Measurements from ENCODE around the gene STXBP6.

Gene STXBP6

DNA sequence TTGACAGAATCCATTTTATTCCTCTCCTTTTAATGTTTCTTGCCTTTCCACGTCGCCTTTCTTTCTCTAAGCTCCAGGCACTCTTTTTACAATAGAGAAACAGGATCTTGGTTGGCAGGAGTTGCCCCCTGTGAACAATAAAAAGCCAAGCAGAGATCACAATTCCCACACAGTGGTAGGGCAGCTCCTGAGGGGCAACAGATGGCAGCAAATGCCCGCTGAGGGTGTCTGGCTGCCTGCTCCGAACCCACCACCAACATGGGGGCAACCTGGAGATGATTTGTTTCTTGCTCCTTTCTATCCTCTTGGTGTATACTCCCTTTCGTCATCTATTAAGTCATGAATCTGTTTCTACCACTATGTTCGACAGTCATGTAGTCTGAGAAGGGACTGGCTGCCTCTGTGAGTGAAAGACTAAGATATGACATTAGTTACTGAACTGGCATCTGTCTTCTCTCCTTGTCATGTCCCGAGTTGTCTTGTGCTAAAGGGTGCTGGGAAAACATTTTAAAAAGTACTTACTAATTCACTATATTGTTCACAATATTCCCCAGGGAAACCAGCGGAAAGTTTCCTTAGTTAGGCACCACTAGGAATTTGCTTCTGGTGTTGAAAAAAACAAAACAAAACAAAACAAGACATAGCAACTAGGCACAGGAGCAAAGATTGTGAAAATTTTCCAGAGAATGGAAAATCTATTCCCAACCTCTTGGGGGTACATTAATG is 170.1 kb downstream of the STXBP6 start:
- no peak for DNase-seq

DNA sequence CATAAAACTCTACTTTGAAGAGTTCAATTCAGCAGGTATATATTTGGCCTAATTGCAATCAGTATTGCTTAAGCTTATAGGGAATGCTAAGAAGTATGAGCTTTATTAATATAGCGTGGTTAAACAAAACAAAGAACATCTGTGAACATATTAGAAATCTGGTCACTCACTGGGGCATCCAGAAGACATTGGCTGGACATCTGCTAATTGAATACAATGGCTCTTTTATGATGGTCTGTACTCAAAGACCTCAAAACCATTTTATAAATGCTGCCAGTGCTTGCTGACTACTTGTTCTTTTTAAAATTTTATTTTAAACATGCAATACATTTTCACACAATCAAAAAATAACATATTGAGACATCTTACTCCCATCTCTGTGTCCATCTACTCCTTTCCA is 173.0 kb downstream of the STXBP6 start:
- no peak for DNase-seq

GRCh38 chr14:24875991-24876878 is 173.7 kb downstream of the STXBP6 start:
- DNase-seq, result no peak

- no peak for DNase-seq
These were observed 174.6 kb downstream of the STXBP6 start for GRCh38 chr14:24875203-24875838.

- no peak for DNase-seq
These were observed 175.3 kb downstream of the STXBP6 start for GRCh38 chr14:24874514-24875202.

DNA sequence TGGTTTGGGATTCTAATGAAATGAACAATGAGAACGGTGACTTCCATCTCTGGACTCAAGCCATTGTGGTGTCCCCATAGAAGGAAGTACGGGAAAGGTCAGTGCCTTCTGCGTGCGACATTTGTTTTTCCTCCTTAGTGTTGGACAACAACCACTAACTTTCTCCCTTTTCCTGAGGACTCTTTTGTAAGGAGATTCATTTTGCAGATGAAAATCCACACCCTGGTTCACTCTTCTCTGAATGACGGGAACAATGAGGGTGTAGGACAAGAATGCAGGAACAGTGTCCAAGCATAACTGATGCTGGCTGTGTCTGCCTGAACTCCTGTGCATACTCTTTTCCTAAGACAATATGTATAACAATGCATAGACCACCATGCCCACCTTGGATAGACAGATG is 176.4 kb downstream of the STXBP6 start:
- DNase-seq, result no peak

DNA sequence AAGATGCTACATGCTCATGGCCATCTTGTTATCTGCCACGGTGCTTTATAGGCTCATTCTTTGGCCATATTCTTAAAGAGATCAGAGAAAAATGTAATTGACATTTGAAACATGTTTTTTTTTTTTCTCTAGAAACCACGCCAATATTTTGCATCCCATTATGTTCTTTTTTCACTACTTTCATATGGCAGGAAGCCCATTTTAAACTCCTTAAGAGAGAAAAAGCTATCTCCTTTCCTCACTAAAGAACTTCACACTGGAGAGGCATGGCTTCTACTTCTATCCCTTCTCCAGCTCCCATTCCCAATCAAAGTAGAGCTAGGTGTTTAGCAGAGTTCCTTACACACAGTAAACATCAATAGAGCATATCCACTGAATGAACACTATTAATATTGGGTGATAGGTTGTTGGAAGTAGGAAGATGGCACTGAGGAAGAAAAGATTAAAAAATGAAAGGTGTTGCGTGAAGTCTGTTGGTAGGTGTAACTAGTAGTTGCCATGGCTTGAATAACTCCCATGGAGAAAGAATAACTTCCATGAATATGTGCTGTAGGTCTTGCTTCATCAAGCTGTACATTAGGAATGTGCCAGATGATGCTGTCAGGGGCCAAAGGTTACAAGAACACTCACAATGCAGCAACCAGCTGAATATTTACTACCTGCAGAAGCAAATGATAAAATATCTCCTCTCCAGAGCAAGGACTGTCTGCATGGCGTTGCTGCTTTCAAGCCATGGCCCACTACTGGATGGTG is 178.8 kb downstream of the STXBP6 start:
- no peak for DNase-seq

- no peak for DNase-seq
These were observed 181.6 kb downstream of the STXBP6 start for GRCh38 chr14:24868389-24868788.

- no peak for DNase-seq
These were observed 183.8 kb downstream of the STXBP6 start for GRCh38 chr14:24866067-24866639.

DNA sequence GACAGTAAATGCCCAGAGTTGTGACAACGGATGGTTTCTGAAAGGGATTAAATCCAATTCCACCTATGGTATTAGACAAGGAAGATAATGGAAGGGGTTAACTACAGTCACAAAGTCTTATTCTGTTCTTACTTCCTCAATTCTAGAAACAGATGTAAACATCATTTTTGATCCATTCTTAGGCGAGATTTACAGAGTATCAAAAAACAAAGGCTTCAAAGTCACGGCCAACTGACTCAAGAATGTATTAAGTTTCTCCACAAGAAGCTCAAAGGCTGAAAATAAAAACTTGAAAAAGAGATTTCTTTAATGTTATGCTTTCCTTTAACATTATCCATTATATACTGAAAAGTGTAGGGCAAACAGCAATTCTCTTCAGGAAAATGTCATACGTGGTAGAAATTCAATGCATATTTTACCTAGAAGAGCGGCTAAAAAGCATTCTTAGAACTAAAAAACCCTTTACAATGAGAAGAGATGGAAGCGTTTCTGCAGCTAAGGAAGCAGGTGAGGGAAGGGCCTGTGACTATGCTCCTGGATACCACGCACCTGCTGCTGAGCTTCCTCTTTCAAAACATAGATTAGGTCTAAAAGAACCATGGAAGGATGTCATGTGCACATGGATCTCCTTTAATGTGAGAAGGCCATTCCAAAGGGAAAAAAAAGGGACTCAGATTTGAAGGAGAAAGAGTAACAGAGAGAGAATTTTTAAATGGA is 185.8 kb downstream of the STXBP6 start:
- no peak for DNase-seq

GRCh38 chr14:24861083-24861630 is 188.8 kb downstream of the STXBP6 start:
- DNase-seq, result no peak

DNA sequence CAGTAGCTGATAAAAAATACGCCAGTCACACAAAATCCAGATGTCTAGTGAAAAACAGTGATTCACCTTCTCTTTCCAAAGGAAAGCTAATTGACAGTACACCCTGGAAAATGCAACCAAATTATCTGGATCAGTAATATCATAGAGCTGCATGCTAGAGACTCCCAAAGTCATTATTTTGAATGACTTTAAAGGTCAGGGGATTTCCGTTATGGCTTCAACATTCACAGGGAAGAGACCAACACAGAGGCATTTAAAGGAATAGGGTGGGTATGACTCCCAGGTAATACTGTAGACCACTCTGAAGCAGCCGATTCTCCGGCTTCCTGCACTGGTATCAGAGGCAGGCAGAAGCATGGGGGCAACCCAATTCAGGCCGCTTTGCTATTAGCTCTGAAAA is 190.4 kb downstream of the STXBP6 start:
- no peak for DNase-seq

DNA sequence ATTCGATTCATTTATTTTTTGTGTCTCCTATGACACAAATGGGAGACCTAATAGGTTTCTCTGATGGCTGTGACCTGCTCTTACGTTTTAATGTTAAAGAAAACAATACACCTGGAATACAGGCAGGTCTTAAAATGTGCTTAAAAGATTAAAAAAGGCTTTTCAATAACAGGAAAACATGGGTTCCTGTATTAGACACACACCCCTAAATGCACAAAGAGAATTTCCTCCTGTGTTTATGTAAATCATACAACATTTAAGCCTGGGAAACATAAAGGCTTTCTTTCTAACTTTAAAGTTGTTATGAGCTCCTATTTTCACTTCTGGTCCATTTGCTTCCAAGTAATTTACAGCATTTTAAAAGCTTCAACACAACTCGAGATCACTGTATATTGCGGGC is 191.3 kb downstream of the STXBP6 start:
- DNase-seq, result no peak

DNA sequence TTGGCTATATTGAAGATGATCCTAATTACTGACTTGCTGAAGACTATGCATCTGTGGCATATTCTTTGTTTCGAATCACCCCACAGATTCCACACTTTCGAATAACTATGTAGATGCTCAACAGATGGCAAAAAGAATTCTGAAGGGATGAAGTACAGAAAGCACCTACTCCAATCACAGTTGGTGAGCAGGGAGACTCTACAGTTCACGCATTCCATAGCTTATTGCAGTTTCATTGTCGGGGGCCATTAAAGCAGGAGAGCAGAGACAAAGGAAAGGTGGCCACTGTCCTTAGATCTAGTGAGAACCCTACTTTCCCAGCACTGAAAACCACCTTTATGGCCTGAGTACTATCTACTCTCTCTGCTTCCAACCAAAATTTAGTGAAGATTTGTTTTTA is 191.9 kb downstream of the STXBP6 start:
- DNase-seq, result no peak

- no peak for DNase-seq
These were observed 192.7 kb downstream of the STXBP6 start for GRCh38 chr14:24857277-24857676.

DNA sequence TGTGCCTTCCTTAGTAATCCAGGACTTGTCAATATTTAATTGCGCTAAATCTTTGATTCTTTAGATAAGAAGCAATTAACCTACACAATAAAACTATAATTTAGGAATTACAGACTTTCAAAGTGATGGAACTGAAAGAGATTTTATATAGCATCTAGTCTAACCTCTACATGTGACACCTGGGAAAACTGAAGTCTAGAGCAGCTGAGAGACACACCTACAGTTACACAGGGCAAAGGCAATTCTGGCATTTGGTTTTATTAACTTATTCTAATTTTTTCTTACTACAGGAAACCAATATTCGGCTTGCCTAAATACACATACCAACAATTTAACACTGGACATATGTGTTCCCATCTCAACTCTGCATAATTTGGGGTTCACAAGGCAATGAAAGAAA is 196.5 kb downstream of the STXBP6 start:
- no peak for DNase-seq

DNA sequence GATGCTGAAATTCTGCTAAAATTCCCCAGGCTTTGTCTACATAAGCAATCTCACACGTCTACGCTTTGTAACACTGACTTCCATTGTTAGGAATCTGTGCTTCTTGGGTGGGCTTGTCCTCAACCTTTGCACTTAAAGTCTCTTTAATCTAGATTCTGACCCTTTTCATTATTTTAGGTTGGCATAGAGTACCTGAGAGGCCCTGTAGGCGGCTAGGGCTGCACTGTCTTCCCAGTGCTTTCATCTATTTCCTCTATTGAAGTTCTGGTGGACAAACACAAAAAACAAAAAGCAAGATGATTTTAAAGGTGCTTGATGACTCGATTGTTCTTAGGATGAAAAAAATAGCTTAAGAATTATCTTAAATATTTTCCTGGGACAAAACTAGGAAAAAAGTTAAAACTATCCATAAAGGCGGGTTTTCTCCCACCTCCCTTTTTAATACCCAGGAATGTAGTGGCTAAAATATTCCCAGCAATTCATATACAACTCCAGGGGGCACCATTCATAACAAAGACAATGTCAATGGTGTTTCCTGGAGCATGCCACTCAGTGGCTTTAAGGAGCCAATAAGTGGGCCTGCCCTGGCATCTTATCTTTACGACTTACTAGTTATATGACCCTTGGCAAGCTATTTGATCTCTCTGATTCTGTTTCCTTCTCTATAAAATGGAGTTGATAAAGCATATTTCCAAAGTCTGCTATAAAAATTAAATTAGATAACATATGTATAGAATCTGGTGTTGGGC is 197.5 kb downstream of the STXBP6 start:
- DNase-seq, result no peak

GRCh38 chr14:24851837-24852236 is 198.1 kb downstream of the STXBP6 start:
- DNase-seq, result no peak

DNA sequence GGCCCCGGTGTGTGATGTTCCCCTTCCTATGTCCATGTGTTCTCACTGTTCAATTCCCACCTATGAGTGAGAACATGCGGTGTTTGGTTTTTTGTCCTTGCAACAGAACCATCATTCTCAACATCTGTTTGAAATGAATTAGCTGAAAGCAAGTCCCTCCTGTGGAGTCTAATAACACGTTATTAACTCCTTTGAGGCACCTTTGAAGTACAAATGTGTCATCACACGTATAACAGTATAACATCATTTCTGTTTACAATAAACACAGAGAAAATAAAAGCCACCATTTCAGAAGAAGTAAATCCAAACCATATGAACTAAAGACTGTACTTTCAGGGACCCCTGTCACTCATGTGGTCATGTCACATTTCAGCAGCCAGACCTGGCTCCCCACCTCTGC is 198.5 kb downstream of the STXBP6 start:
- DNase-seq, result no peak

- no peak for DNase-seq
These were observed 199.9 kb downstream of the STXBP6 start for GRCh38 chr14:24850072-24850471.
